Measurements from ENCODE around the gene DNAJC5.

Gene DNAJC5

DNA sequence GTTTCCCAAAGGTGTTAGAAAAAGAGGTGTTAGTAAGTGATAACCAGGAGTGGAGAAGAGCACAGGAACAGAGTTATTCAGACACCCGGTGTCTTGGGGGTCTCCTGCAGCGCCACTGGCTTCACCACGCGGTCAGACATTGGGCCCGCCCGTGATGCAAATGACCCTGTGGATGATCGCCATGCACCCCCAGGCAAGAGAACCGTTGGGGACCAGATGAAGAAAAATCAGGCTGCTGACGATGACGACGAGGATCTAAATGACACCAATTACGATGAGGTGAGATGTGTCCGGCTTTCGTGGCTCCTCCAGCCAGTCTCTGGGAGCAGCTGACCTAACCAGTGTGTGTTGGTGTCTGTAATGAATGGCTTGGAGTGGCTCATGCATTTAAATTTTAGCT is 88.0 kb downstream of the DNAJC5 start:
- no peak for DNase-seq (ENCODE audit: low spot score)

All from NAMALWA (cell line).